Stimulated activated CD4-positive, alpha-beta T cell treated with anti-CD3 and anti-CD28 coated beads, TNF-alpha, amount 100 ng/mL, for 24 hours (primary cell): ENCODE results near the gene GFI1B.

Experiments used
- DNase-seq, 3 experiments: peaks; one replicate each; pipeline ENCODE4 v3.0.0-alpha.2; 2020; ENCODE audit warnings: low read depth in 3 of 3

The GFI1B gene

GRCh38 chr9:133009906-133010582, 31.6 kb downstream of the GFI1B start:
- no peak for DNase-seq

GRCh38 chr9:133014696-133015095, 36.2 kb downstream of the GFI1B start:
- no peak for DNase-seq

GRCh38 chr9:133023117-133023890, 44.8 kb downstream of the GFI1B start:
- DNase-seq: peak in 1 of 3 experiments; percentile 65

- DNase-seq: no peak
These were observed 47.9 kb downstream of the GFI1B start for GRCh38 chr9:133026426-133026825.

- no peak for DNase-seq
These were observed 48.6 kb downstream of the GFI1B start for GRCh38 chr9:133027134-133027533.

GRCh38 chr9:133028221-133028620, 49.7 kb downstream of the GFI1B start:
- no peak for DNase-seq

- DNase-seq: peak in 1 of 3 experiments; percentile 4
These were observed 51.5 kb downstream of the GFI1B start for GRCh38 chr9:133029994-133030316.

- DNase-seq: peak; percentile 87 to 88 (median 88)
These were observed 52.0 kb downstream of the GFI1B start, which contains the start of gene GTF3C5 for GRCh38 chr9:133030317-133031129. Gene GTF3C5, plus strand, starts transcription at chr9:133030997. Its CDS starts 15 bp downstream, at chr9:133031012.

- DNase-seq: no peak
These were observed 52.6 kb downstream of the GFI1B start for GRCh38 chr9:133031130-133031422.

- DNase-seq: no peak
These were observed 53.0 kb downstream of the GFI1B start for GRCh38 chr9:133031496-133031911.

- no peak for DNase-seq
These were observed 53.7 kb downstream of the GFI1B start for GRCh38 chr9:133032171-133032570.

- DNase-seq: no peak
These were observed 57.2 kb downstream of the GFI1B start for GRCh38 chr9:133035669-133036068.

- DNase-seq: no peak
These were observed 59.5 kb downstream of the GFI1B start for GRCh38 chr9:133037775-133038515.

- peak in 1 of 3 experiments; percentile 51 for DNase-seq
These were observed 62.5 kb downstream of the GFI1B start for GRCh38 chr9:133040892-133041479.
